ENCODE measurements around the gene LZTS2.
A peak's percentile ranks its signal among the peaks of the same experiment; 100 is the strongest.

The LZTS2 gene

DNA sequence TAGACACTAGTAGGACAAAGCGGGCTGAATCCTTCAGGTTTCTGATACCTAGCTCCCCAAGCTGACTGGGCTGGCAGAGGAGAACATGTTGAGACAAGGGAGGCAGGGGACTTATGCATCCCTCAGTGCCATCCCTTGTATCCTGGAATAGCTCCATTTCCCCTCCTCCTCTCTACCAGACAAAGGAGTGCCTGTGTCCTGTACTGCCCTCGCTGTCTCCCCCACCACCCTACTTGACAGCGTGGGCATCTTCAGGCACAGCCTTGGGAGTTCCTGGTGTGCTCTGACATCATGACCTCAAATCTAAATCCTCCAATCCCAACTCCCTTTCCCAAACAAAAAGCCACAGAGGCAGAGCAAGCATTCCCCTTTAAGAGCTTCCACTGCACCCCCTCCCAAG, 40.5 kb downstream of the LZTS2 start:
- Histone ChIP-seq H3K4me1 (ENCODE audit: control insufficient read depth, low read depth, low read length) (peaks cover 5% of the 10 kb centered on the region), H4K8ac (ENCODE audit: low read depth, low read length) (no peak overlapping the region), H3K56ac (ENCODE audit: low read length) (no peak overlapping the region), H3K23ac (ENCODE audit: low read length) (no peak overlapping the region), H3K27me3 (ENCODE audit: insufficient read depth, low read length, poor library complexity) (peaks cover 2% of the 10 kb centered on the region), H3K79me1 (ENCODE audit: low read length) (no peaks in the 10 kb centered on the region), H3K36me3 (ENCODE audit: control insufficient read depth, insufficient read depth, low read length) (no peaks in the 10 kb centered on the region), H2BK120ac (ENCODE audit: low read depth, low read length) (no peak overlapping the region), H3K9ac (ENCODE audit: low read length) (no peak overlapping the region), H3K79me2 (ENCODE audit: control insufficient read depth, insufficient read depth, low read length) (no peaks in the 10 kb centered on the region), H3K4me2 (ENCODE audit: low read length) (no peak overlapping the region), H3K27ac (ENCODE audit: low read depth, low read length) (no peak overlapping the region), H3K4ac (ENCODE audit: low read depth, low read length) (no peak overlapping the region), H2BK5ac (ENCODE audit: low read length) (no peak overlapping the region), H2AK5ac (ENCODE audit: low read length) (no peak overlapping the region), H2BK15ac (replicated peaks; ENCODE audit: low read depth) (no peak overlapping the region), H4K5ac (ENCODE audit: low read length) (no peak overlapping the region), H3K4me3 (ENCODE audit: low read length) (no peak overlapping the region), H3K18ac (ENCODE audit: low read length) (no peak overlapping the region)
- DNase-seq, result no peak
- WGBS (ENCODE audit: extremely low coverage, insufficient coverage, low lambda C conversion rate), result no CpG with 5 or more reads among the region's 3 CpGs

DNA sequence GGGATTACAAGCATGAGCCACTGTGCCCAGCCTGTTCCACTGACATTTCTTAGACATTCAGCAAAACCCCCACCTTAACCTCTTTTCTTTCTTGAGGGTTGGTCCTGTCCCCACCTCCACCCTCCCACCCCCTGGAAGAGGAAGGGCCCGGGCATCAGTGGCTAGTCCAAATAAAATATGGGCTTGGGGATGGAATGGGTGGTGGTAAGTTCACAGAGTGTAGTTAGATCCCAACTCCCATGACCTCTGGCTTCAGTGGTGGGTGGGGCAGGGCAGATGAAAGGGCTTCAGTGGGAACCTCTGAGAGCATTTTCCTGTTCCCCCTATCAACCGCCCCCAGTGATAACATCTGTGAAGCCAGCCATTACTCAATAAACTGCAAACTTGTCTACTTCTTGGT, 41.2 kb downstream of the LZTS2 start:
- no peak overlapping the region for H3K4me3 ChIP-seq (ENCODE audit: low read length)
- H3K4me1 ChIP-seq (ENCODE audit: control insufficient read depth, low read depth, low read length), result peaks cover 5% of the 10 kb centered on the region
- H3K79me2 ChIP-seq (ENCODE audit: control insufficient read depth, insufficient read depth, low read length), result no peaks in the 10 kb centered on the region
- peaks cover 5% of the 10 kb centered on the region for H3K27me3 ChIP-seq (ENCODE audit: insufficient read depth, low read length, poor library complexity)
- no peak overlapping the region for H2BK5ac ChIP-seq (ENCODE audit: low read length)
- H3K27ac ChIP-seq (ENCODE audit: low read depth, low read length), result no peak overlapping the region
- H3K18ac ChIP-seq (ENCODE audit: low read length), result no peak overlapping the region
- no peak overlapping the region for H3K23ac ChIP-seq (ENCODE audit: low read length)
- H3K9ac ChIP-seq (ENCODE audit: low read length), result no peak overlapping the region
- H2BK15ac ChIP-seq (replicated peaks; ENCODE audit: low read depth), result no peak overlapping the region
- no peak overlapping the region for H2AK5ac ChIP-seq (ENCODE audit: low read length)
- H3K4me2 ChIP-seq (ENCODE audit: low read length), result no peak overlapping the region
- no peak overlapping the region for H4K5ac ChIP-seq (ENCODE audit: low read length)
- H3K36me3 ChIP-seq (ENCODE audit: control insufficient read depth, insufficient read depth, low read length), result no peaks in the 10 kb centered on the region
- no peak overlapping the region for H3K4ac ChIP-seq (ENCODE audit: low read depth, low read length)
- H3K56ac ChIP-seq (ENCODE audit: low read length), result no peak overlapping the region
- H4K8ac ChIP-seq (ENCODE audit: low read depth, low read length), result no peak overlapping the region
- H3K79me1 ChIP-seq (ENCODE audit: low read length), result no peaks in the 10 kb centered on the region
- no peak overlapping the region for H2BK120ac ChIP-seq (ENCODE audit: low read depth, low read length)
- no CpG with 5 or more reads among the region's 2 CpGs for WGBS (ENCODE audit: extremely low coverage, insufficient coverage, low lambda C conversion rate)
- no peak for DNase-seq

DNA sequence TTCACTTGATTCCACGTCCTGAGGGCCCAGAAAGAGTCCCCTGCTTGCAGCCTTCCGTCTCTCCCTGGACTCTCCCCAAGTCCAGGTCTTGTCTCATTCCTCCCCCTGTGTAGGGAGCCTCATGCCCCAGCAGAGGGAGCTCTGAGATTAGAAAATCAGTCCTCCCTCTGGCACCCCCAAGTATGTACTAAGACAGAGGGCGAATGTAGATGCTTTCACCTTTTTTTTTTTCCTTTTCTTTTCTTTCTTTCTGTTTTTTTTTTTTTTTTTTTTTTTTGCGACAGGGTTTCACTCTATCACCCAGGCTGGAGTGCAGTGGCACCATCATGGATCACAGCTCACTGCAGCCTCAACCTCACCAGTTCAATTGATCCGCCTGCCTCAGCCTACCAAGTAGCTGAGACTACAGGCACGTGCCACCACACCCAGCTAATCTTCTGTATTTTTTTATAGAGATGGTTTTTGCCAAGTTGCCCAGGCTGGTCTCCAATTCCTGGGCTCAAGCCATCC, 41.7 kb downstream of the LZTS2 start:
- H3K23ac ChIP-seq (ENCODE audit: low read length), result no peak overlapping the region
- H2BK5ac ChIP-seq (ENCODE audit: low read length), result no peak overlapping the region
- no peak overlapping the region for H3K56ac ChIP-seq (ENCODE audit: low read length)
- H4K8ac ChIP-seq (ENCODE audit: low read depth, low read length), result no peak overlapping the region
- H3K79me2 ChIP-seq (ENCODE audit: control insufficient read depth, insufficient read depth, low read length), result no peaks in the 10 kb centered on the region
- WGBS (ENCODE audit: extremely low coverage, insufficient coverage, low lambda C conversion rate), result no CpG with 5 or more reads among the region's 6 CpGs
- H3K9ac ChIP-seq (ENCODE audit: low read length), result no peak overlapping the region
- H3K4me3 ChIP-seq (ENCODE audit: low read length), result no peak overlapping the region
- no peak overlapping the region for H3K4ac ChIP-seq (ENCODE audit: low read depth, low read length)
- H4K5ac ChIP-seq (ENCODE audit: low read length), result no peak overlapping the region
- H2BK15ac ChIP-seq (replicated peaks; ENCODE audit: low read depth), result no peak overlapping the region
- H3K27me3 ChIP-seq (ENCODE audit: insufficient read depth, low read length, poor library complexity), result peaks cover 7% of the 10 kb centered on the region
- no peak overlapping the region for H2BK120ac ChIP-seq (ENCODE audit: low read depth, low read length)
- no peak overlapping the region for H3K18ac ChIP-seq (ENCODE audit: low read length)
- no peak overlapping the region for H3K27ac ChIP-seq (ENCODE audit: low read depth, low read length)
- DNase-seq, result peak; percentile 90
- H3K36me3 ChIP-seq (ENCODE audit: control insufficient read depth, insufficient read depth, low read length), result no peaks in the 10 kb centered on the region
- no peak overlapping the region for H3K4me2 ChIP-seq (ENCODE audit: low read length)
- no peaks in the 10 kb centered on the region for H3K79me1 ChIP-seq (ENCODE audit: low read length)
- H2AK5ac ChIP-seq (ENCODE audit: low read length), result no peak overlapping the region
- H3K4me1 ChIP-seq (ENCODE audit: control insufficient read depth, low read depth, low read length), result peaks cover 5% of the 10 kb centered on the region

DNA sequence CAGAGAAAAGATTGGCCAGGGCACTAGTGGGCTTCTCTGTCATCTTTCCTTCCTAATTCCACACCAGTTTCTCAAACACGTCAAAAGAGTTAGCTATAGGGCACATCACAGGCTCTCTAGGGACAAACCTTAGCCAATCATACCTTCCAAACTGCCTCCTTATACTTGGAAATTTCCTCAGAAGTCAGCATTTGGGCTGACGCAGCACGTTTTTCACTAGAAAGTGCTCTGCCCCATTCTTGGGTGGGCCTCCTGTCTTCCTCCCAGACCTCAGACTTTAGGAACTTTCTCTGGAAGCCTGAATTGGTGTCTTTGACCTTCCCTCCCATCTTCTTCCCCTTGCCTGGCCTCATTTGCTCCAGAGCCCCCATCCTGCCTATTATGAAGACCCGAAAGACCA, 42.5 kb downstream of the LZTS2 start:
- WGBS (ENCODE audit: extremely low coverage, insufficient coverage, low lambda C conversion rate), result no CpG with 5 or more reads among the region's 4 CpGs
- H3K27me3 ChIP-seq (ENCODE audit: insufficient read depth, low read length, poor library complexity), result peaks cover 15% of the 10 kb centered on the region
- no peak overlapping the region for H2BK120ac ChIP-seq (ENCODE audit: low read depth, low read length)

DNA sequence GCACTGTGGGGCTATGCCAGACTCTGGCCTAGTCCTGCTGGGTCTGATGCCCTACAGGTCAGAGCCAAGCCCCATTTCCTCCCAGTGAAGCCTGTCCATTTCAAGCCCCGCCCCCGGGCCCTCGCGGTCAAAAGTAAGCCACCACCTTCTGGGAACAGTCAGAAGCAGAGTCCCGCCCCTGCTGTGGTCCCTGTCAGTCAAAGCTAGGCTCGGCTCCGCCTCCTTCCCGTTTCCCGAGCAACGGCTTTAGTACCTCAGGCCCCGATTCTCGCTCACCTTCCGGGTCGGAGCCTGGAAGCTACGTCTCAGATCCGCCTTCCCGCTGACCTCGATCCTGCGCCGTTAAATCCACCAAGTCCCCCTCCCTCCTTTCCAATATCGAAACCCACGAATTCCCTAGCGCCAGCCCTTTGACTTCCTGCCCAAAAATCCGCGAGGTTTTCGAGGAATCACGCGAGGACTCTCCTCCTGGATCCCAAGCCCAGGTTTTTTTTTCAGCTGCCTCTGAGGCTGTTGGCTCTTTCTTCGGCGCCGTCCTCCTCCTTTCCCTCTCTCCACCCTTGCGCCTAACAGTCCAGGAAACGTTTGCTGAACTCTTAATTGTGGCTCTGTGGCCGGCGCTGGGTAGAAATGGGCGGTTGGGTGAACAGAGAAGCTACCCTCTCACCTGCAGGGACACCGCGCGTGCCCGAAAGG, 43.2 kb downstream of the LZTS2 start:
- H4K5ac ChIP-seq (ENCODE audit: low read length), result no peak overlapping the region
- H2BK120ac ChIP-seq (ENCODE audit: low read depth, low read length), result no peak overlapping the region
- peak overlapping the region; percentile 94 for H3K56ac ChIP-seq (ENCODE audit: low read length)
- peaks cover 22% of the 10 kb centered on the region for H3K27me3 ChIP-seq (ENCODE audit: insufficient read depth, low read length, poor library complexity)
- H3K9ac ChIP-seq (ENCODE audit: low read length), result peak overlapping the region; percentile 82
- no peak overlapping the region for H2AK5ac ChIP-seq (ENCODE audit: low read length)
- H3K18ac ChIP-seq (ENCODE audit: low read length), result peak overlapping the region; percentile 24
- peak overlapping the region; percentile 39 for H3K4ac ChIP-seq (ENCODE audit: low read depth, low read length)
- H3K79me1 ChIP-seq (ENCODE audit: low read length), result no peaks in the 10 kb centered on the region
- WGBS (ENCODE audit: extremely low coverage, insufficient coverage, low lambda C conversion rate), result no CpG with 5 or more reads among the region's 40 CpGs
- H3K27ac ChIP-seq (ENCODE audit: low read depth, low read length), result peak overlapping the region; percentile 67
- no peak overlapping the region for H2BK15ac ChIP-seq (replicated peaks; ENCODE audit: low read depth)
- H3K79me2 ChIP-seq (ENCODE audit: control insufficient read depth, insufficient read depth, low read length), result no peaks in the 10 kb centered on the region
- DNase-seq, result peak; percentile 98
- no peak overlapping the region for H2BK5ac ChIP-seq (ENCODE audit: low read length)
- H3K4me2 ChIP-seq (ENCODE audit: low read length), result peak overlapping the region; percentile 64
- no peak overlapping the region for H3K23ac ChIP-seq (ENCODE audit: low read length)
- H3K4me3 ChIP-seq (ENCODE audit: low read length), result peak overlapping the region; percentile 64
- no peaks in the 10 kb centered on the region for H3K36me3 ChIP-seq (ENCODE audit: control insufficient read depth, insufficient read depth, low read length)
- H3K4me1 ChIP-seq (ENCODE audit: control insufficient read depth, low read depth, low read length), result peaks cover 7% of the 10 kb centered on the region
- H4K8ac ChIP-seq (ENCODE audit: low read depth, low read length), result no peak overlapping the region

More for the DNA sequence above, 42.5 kb downstream of the LZTS2 start:
- Histone ChIP-seq H3K79me2 (ENCODE audit: control insufficient read depth, insufficient read depth, low read length) (no peaks in the 10 kb centered on the region), H3K4ac (ENCODE audit: low read depth, low read length) (no peak overlapping the region), H2AK5ac (ENCODE audit: low read length) (no peak overlapping the region), H3K4me3 (ENCODE audit: low read length) (no peak overlapping the region), H3K23ac (ENCODE audit: low read length) (no peak overlapping the region), H3K4me1 (ENCODE audit: control insufficient read depth, low read depth, low read length) (peaks cover 7% of the 10 kb centered on the region), H2BK15ac (replicated peaks; ENCODE audit: low read depth) (no peak overlapping the region), H4K8ac (ENCODE audit: low read depth, low read length) (no peak overlapping the region), H3K18ac (ENCODE audit: low read length) (no peak overlapping the region), H2BK5ac (ENCODE audit: low read length) (no peak overlapping the region), H3K9ac (ENCODE audit: low read length) (peak overlapping the region; percentile 57), H3K36me3 (ENCODE audit: control insufficient read depth, insufficient read depth, low read length) (no peaks in the 10 kb centered on the region), H3K79me1 (ENCODE audit: low read length) (no peaks in the 10 kb centered on the region), H4K5ac (ENCODE audit: low read length) (no peak overlapping the region), H3K27ac (ENCODE audit: low read depth, low read length) (no peak overlapping the region), H3K56ac (ENCODE audit: low read length) (peak overlapping the region; percentile 81), H3K4me2 (ENCODE audit: low read length) (no peak overlapping the region)
- DNase-seq, result no peak

DNA sequence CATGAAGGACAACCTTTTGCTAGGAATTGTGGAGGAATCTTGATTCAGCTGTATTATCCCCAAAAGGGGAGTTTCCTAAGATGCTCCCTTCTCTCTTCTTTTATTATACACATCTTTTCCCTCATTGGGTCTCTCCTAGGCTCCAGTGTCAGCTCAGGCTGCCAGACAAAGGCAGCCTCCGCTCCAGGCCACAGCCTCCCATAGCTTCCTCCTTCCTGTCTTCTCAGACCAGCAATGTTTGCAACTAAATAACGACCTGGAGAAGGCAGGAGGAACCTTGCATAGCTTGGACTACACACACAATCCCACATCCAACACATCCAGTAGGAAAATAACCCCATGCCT, 43.7 kb downstream of the LZTS2 start:
- no peak for DNase-seq

More for the DNA sequence above, 43.7 kb downstream of the LZTS2 start:
- peak overlapping the region; percentile 24 for H3K18ac ChIP-seq (ENCODE audit: low read length)
- WGBS (ENCODE audit: extremely low coverage, insufficient coverage, low lambda C conversion rate), result no CpG with 5 or more reads among the region's 2 CpGs
- no peak overlapping the region for H3K4ac ChIP-seq (ENCODE audit: low read depth, low read length)
- H3K27ac ChIP-seq (ENCODE audit: low read depth, low read length), result peak overlapping the region; percentile 67
- H2BK120ac ChIP-seq (ENCODE audit: low read depth, low read length), result no peak overlapping the region
- H4K5ac ChIP-seq (ENCODE audit: low read length), result no peak overlapping the region
- H3K79me2 ChIP-seq (ENCODE audit: control insufficient read depth, insufficient read depth, low read length), result no peaks in the 10 kb centered on the region
- H2AK5ac ChIP-seq (ENCODE audit: low read length), result no peak overlapping the region
- peak overlapping the region; percentile 64 for H3K4me2 ChIP-seq (ENCODE audit: low read length)
- no peak overlapping the region for H3K23ac ChIP-seq (ENCODE audit: low read length)
- H2BK15ac ChIP-seq (replicated peaks; ENCODE audit: low read depth), result no peak overlapping the region
- no peaks in the 10 kb centered on the region for H3K79me1 ChIP-seq (ENCODE audit: low read length)
- peaks cover 7% of the 10 kb centered on the region for H3K4me1 ChIP-seq (ENCODE audit: control insufficient read depth, low read depth, low read length)
- H3K27me3 ChIP-seq (ENCODE audit: insufficient read depth, low read length, poor library complexity), result peaks cover 27% of the 10 kb centered on the region
- peak overlapping the region; percentile 94 for H3K56ac ChIP-seq (ENCODE audit: low read length)
- H3K36me3 ChIP-seq (ENCODE audit: control insufficient read depth, insufficient read depth, low read length), result no peaks in the 10 kb centered on the region
- H3K4me3 ChIP-seq (ENCODE audit: low read length), result peak overlapping the region; percentile 64
- H4K8ac ChIP-seq (ENCODE audit: low read depth, low read length), result no peak overlapping the region
- H2BK5ac ChIP-seq (ENCODE audit: low read length), result no peak overlapping the region
- H3K9ac ChIP-seq (ENCODE audit: low read length), result peak overlapping the region; percentile 82
